Neutrophil (primary cell): ENCODE measurements around the gene COL13A1.

Experiments used
- H3K27ac ChIP-seq: fragments of 200-600 bp; sonication (generic); 2 replicates; pipeline ENCODE4 v1.5.1; 2016; ENCODE audit warnings: mild to moderate bottlenecking, moderate library complexity
- H3K27me3 ChIP-seq: fragments of 200-600 bp; sonication (generic); 2 replicates; pipeline ENCODE4 v1.6.0; 2016; ENCODE audit warnings: mild to moderate bottlenecking
- H3K36me3 ChIP-seq: fragments of 200-600 bp; sonication (generic); 2 replicates; pipeline ENCODE4 v1.5.1; 2017
- H3K4me1 ChIP-seq, 2 experiments: fragments of 200-600 bp in 1 of 2; sonication (generic) in 1 of 2; 1 replicate in 1 of 2; 2 replicates in 1 of 2; pipeline versions ENCODE4 v1.5.1 to v1.6.1; 2013 to 2016; ENCODE audit warnings: low read depth in 1 of 2, low read length in 1 of 2, mild to moderate bottlenecking in 1 of 2, moderate library complexity in 1 of 2; ENCODE audit not compliant: control insufficient read depth in 1 of 2, insufficient read depth in 1 of 2
- H3K4me3 ChIP-seq, 2 experiments: fragments of 200-600 bp in 1 of 2; sonication (generic) in 1 of 2; 1 replicate in 1 of 2; 2 replicates in 1 of 2; pipeline ENCODE4 v1.5.1; 2013 to 2016; ENCODE audit warnings: low read depth in 1 of 2, low read length in 1 of 2, mild to moderate bottlenecking in 1 of 2, moderate library complexity in 1 of 2
- H3K9me3 ChIP-seq: fragments of 200-600 bp; sonication (generic); 2 replicates; pipeline ENCODE4 v1.5.1; 2016
- CTCF ChIP-seq: fragments of 200-600 bp; sonication (generic); IDR thresholded peaks from 2 replicates; pipeline ENCODE4 v1.5.1; 2016; ENCODE audit warnings: antibody characterized with exemption

The COL13A1 gene

GRCh38 chr10:69845574-69846292 lies 44.0 kb downstream of the COL13A1 start:
- TF ChIP-seq CTCF: no peak
- Histone ChIP-seq H3K36me3 (no peaks in the 10 kb centered on the region), H3K4me3 (no peak overlapping the region), H3K4me1 (no peaks in the 10 kb centered on the region), H3K27me3 (peaks cover 45% of the 10 kb centered on the region), H3K27ac (no peak overlapping the region), H3K9me3 (no peaks in the 10 kb centered on the region)

- H3K27me3 ChIP-seq: peaks cover 45% of the 10 kb centered on the region
- H3K4me1 ChIP-seq: no peaks in the 10 kb centered on the region
- no peak for TF ChIP-seq CTCF
- no peaks in the 10 kb centered on the region for H3K36me3 ChIP-seq
- no peak overlapping the region for H3K4me3 ChIP-seq
- H3K27ac ChIP-seq: no peak overlapping the region
- H3K9me3 ChIP-seq: no peaks in the 10 kb centered on the region
Observed at GRCh38 chr10:69846293-69846921, 44.7 kb downstream of the COL13A1 start.

GRCh38 chr10:69847458-69847857 lies 45.8 kb downstream of the COL13A1 start:
- H3K9me3 ChIP-seq: no peaks in the 10 kb centered on the region
- peaks cover 45% of the 10 kb centered on the region for H3K27me3 ChIP-seq
- H3K36me3 ChIP-seq: no peaks in the 10 kb centered on the region
- TF ChIP-seq CTCF: no peak
- H3K4me1 ChIP-seq: no peaks in the 10 kb centered on the region
- H3K4me3 ChIP-seq: no peak overlapping the region
- no peak overlapping the region for H3K27ac ChIP-seq

GRCh38 chr10:69847883-69848282 lies 46.2 kb downstream of the COL13A1 start:
- no peaks in the 10 kb centered on the region for H3K9me3 ChIP-seq
- no peak overlapping the region for H3K4me3 ChIP-seq
- no peak overlapping the region for H3K27ac ChIP-seq
- no peaks in the 10 kb centered on the region for H3K4me1 ChIP-seq
- no peaks in the 10 kb centered on the region for H3K36me3 ChIP-seq
- H3K27me3 ChIP-seq: peaks cover 48% of the 10 kb centered on the region
- TF ChIP-seq CTCF: no peak

- H3K27ac ChIP-seq: no peak overlapping the region
- peaks cover 48% of the 10 kb centered on the region for H3K27me3 ChIP-seq
- H3K4me1 ChIP-seq: no peaks in the 10 kb centered on the region
- no peak for TF ChIP-seq CTCF
- no peaks in the 10 kb centered on the region for H3K9me3 ChIP-seq
- no peak overlapping the region for H3K4me3 ChIP-seq
- H3K36me3 ChIP-seq: no peaks in the 10 kb centered on the region
Observed at GRCh38 chr10:69848454-69848853, 46.7 kb downstream of the COL13A1 start.
